Measurements from ENCODE around the gene CRIM1. TPM values are rescaled to one million over a fixed set of nuclear protein-coding genes. Genes with fewer than 3 reads are reported as not detected.

Gene CRIM1
- total and polyA plus RNA-seq, 2 experiments from 2014 or later, result 10.5 to 36.4 TPM

DNA sequence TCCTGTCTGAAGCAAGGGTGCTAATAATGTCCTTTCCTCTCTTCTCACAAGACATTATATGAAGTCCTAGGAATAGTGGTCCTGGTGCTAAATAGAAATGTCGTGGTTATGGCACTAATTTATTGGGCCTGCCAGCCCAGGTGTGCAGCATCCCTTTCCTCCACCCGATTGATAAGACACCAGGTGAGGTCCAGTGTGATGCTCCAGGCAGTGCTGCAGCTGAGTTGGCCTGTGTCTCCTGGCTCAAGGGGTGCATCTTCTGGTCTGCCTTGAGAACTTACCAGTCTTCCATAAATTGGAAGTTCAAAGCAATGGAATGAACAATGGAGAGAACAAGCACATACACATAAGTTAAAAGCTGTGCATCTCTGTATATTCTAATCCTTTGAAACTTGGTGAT is 26.9 kb downstream of the CRIM1 start (continued):
- TF ChIP-seq CTCF (conservative IDR thresholded peaks at IDR 0.05; ENCODE audit: low read depth in 2 of 2), result no peak

- Histone ChIP-seq H3K9me2 (ENCODE audit: insufficient read depth) (no peaks in the 10 kb centered on the region), H3K4me3 (no peak overlapping the region), H2AFZ (no peak overlapping the region), H3K36me3 (ENCODE audit: insufficient read depth) (no peaks in the 10 kb centered on the region), H3K4me2 (peak overlapping the region; percentile 7; the same call in 1 of the 2 replicates), H3F3A (replicated peaks; ENCODE audit: low read depth) (no peaks in the 10 kb centered on the region), H3K4me1 (ENCODE audit: insufficient read depth) (peaks cover 83% of the 10 kb centered on the region), H3K27me3 (ENCODE audit: insufficient read depth) (no peaks in the 10 kb centered on the region), H3K27ac (ENCODE audit: low read depth) (peak overlapping the region; percentile 42; the same call in 1 of the 2 replicates), H3K79me2 (replicated peaks; ENCODE audit: insufficient read depth) (peaks cover 97% of the 10 kb centered on the region), H4K20me1 (replicated peaks; ENCODE audit: insufficient read depth) (peaks cover 17% of the 10 kb centered on the region)
- no peak overlapping the region for H3K4me3 Mint-ChIP-seq
- H3K9me3 Mint-ChIP-seq, result no peaks in the 10 kb centered on the region
- DNase-seq (ENCODE audit: low spot score) (no peak), ATAC-seq (no peak)
- peak overlapping the region; percentile 36; the same call in 1 of the 2 replicates for H3K27ac Mint-ChIP-seq
- peaks cover 11% of the 10 kb centered on the region for H3K36me3 Mint-ChIP-seq (ENCODE audit: low read depth)
- peaks cover 4% of the 10 kb centered on the region for H3K27me3 Mint-ChIP-seq (ENCODE audit: insufficient read depth, low read depth, poor library complexity)
- peaks cover 85% of the 10 kb centered on the region for H3K4me1 Mint-ChIP-seq
- TF ChIP-seq JUNB (IDR thresholded peaks at IDR 0.05; ENCODE audit: unreplicated experiment), result no peak
- TF ChIP-seq POLR2AphosphoS5 (IDR thresholded peaks at IDR 0.05; ENCODE audit: low read depth), result no peak
- TF ChIP-seq REST (IDR thresholded peaks at IDR 0.05; ENCODE audit: unreplicated experiment), result no peak
- no peak for TF ChIP-seq ZNF114 (CRISPR knock-in tag; IDR thresholded peaks at IDR 0.05)
- TF ChIP-seq EZH2 (IDR thresholded peaks at IDR 0.05; ENCODE audit: low read depth, unreplicated experiment), result no peak
- no peak for TF ChIP-seq NANOG (IDR thresholded peaks at IDR 0.05; ENCODE audit: borderline replicate concordance)
- no peak for TF ChIP-seq ZNF331 (CRISPR knock-in tag; IDR thresholded peaks at IDR 0.05; ENCODE audit: low read depth)
- TF ChIP-seq ZNF462 (CRISPR knock-in tag; IDR thresholded peaks at IDR 0.05), result no peak
- TF ChIP-seq ETS1 (IDR thresholded peaks at IDR 0.05), result no peak
- no peak for TF ChIP-seq EZH2phosphoT487 (IDR thresholded peaks at IDR 0.05; ENCODE audit: unreplicated experiment)
- TF ChIP-seq CREB1 (CRISPR knock-in tag; IDR thresholded peaks at IDR 0.05; ENCODE audit: low read depth), result no peak
Observed at GRCh38 chr2:36383726-36384125, 28.1 kb downstream of the CRIM1 start.
